ENCODE data around the gene CYRIA. TPM values are rescaled to one million over a fixed set of nuclear protein-coding genes. Genes with fewer than 3 reads are reported as not detected.

The CYRIA gene
- total and polyA plus RNA-seq, 8 donors = under 0.01 to 12.7 (median 3.3) TPM

DNA sequence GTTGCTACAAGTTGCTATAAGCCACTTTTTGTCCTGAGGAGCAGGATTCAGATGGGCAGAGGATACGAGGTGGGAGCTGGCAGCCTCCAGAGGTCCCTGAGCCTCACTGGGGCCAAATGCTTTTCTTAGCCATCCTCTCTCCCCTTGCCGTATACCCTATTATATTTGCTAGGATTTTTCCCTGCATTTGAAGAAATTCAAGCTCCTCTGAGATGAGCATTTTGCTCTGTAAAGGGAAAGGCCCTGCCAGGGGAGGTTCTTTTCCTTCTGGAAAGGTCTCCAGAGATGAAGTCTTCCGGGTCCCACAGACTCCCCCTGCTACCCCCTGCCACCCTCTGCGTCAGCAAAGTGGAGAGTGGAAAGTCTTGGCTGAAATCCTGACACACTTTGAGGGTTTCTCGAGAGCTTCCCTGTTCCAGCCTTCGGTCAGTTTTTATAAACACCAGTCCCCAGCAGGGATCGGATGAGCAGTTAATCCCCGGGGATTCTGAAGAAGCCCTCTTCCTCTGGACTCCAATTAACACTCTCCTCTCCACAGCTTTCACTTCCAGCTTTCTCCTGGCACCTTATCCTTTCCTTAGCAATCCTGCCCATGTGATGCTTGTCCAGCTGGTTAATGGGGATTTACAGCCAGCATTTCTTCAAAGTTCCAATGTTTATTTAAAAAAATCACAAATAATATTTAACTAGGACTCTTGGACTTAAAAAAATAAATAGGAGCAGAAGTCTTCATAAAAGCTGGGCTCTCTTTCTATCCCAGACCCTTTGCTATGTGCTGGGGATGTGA is 13.1 kb downstream of the CYRIA start:
- Histone ChIP-seq H3K27me3 (no peaks in the 10 kb centered on the region), H3K4me3 (no peak overlapping the region), H3K9me3 (no peaks in the 10 kb centered on the region), H3K4me1 (peaks cover 47 to 83% (median 53%) of the 10 kb centered on the region in 4 donors), H3K36me3 (no peaks in the 10 kb centered on the region), H3K27ac (peak overlapping the region; percentile 5 to 79 (median 72))
- DNase-seq = peak in 1 of 2 donors; percentile 56
- intact Hi-C loops (cut with DNase I; ENCODE audit: low total_unique reads) = no loop called here
- 27 to 54% (median 38%) methylated on average over 8 of the region's 8 CpGs for WGBS, 5 donors
- TF ChIP-seq POLR2AphosphoS5 (IDR thresholded peaks at IDR 0.05) = peak in 1 of 3 donors; percentile 22
- TF ChIP-seq, protein P1, sequence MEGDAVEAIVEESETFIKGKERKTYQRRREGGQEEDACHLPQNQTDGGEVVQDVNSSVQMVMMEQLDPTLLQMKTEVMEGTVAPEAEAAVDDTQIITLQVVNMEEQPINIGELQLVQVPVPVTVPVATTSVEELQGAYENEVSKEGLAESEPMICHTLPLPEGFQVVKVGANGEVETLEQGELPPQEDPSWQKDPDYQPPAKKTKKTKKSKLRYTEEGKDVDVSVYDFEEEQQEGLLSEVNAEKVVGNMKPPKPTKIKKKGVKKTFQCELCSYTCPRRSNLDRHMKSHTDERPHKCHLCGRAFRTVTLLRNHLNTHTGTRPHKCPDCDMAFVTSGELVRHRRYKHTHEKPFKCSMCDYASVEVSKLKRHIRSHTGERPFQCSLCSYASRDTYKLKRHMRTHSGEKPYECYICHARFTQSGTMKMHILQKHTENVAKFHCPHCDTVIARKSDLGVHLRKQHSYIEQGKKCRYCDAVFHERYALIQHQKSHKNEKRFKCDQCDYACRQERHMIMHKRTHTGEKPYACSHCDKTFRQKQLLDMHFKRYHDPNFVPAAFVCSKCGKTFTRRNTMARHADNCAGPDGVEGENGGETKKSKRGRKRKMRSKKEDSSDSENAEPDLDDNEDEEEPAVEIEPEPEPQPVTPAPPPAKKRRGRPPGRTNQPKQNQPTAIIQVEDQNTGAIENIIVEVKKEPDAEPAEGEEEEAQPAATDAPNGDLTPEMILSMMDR (IDR thresholded peaks at IDR 0.05) = no peak

DNA sequence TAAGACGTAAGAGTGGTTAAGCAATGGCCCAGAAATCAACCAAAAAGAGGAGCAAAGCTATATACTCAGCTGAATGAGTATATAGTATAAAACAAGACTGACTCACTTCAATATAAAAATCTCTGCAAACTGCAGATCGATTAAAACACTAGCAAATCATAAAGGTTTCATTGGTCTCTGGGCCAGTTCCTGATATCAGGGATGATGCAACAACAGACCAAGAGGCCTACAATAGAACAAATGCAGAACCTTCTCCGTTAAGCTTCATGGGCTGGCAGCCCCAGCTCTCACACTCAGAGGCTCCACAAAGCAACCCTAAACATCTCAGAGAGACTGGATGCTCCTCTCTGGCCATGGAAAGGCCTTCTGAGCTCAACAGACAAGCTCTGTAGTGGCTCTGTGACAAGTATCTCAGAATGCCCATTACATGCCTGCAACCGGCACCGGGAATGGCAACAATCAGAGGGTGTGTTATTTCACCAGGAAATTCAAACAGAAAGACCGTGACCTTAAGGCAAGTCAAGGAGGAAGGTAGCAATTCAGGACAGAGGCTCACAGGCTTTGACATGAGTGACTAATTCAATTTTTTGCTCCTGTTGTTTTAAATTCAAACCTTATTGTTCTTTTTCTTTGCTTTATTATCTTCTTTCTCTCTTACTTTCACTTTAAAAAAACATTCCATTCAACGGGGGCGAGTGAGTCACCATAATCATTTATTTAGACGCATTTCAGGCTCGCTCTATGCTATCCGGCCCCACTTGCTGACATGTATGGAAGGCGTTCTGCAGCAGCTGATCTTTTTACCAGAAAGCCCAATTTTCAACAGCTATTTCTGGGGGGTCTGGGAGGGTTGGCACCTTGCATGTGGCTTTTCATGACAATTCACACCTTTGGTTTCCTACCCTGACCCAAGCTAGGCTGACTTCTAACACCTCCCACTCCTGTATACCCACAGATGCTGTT is 15.1 kb downstream of the CYRIA start:
- peak in 1 of 2 donors; percentile 64 for DNase-seq
- 20 to 35% (median 26%) methylated on average over 12 of the region's 12 CpGs for WGBS, 5 donors
- TF ChIP-seq, protein P1 (IDR thresholded peaks at IDR 0.05) = no peak
- TF ChIP-seq POLR2AphosphoS5 (IDR thresholded peaks at IDR 0.05) = peak in 1 of 3 donors; percentile 61

DNA sequence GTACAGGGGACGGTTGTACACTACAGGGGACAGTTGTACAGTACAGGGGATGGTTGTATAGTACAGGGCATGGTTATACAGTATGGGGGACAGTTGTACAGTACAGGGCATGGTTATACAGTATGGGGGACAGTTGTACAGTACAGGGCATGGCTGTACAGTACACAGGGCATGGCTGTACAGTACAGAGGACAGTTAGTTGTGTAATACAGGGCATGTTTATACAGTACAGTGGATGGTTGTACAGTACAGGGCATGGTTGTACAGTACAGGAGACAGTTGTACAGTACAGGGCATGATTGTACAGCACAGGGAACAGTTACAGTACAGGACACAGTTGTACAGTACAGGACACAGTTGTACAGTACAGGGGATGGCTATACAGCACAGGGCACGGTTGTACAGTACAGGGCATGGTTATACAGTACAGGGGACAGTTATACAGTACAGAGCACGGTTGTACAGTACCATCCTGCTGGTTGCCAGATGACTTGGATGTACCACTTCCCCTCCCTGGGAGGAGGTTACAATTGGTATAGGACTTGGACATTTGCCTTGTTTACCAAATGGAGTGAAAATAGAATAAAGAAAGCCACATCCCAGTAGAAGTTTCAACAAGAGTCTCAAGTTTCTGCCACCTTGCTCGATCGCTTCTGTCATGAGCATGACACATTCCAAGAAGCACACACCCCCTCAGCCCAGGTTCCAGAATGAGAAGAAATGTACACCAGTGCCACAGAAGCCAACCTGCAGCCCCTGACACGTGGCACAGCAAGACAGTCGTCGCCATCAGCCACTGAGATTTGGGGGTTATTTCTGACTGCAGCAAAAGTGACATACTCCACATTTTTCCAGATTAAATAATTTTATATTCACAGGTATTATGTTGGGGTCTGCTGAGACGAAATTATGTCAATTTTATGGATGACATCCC is 16.0 kb downstream of the CYRIA start:
- no peaks in the 10 kb centered on the region for H3K9me3 ChIP-seq
- H3K4me1 ChIP-seq = peaks cover 38 to 70% (median 53%) of the 10 kb centered on the region in 4 donors
- no peaks in the 10 kb centered on the region for H3K36me3 ChIP-seq
- no peak overlapping the region for H3K4me3 ChIP-seq
- intact Hi-C loops (cut with DNase I; ENCODE audit: low total_unique reads) = no loop called here
- 69 to 78% (median 73%) methylated on average over 9 of the region's 9 CpGs for WGBS, 5 donors
- H3K27me3 ChIP-seq = no peaks in the 10 kb centered on the region
- no peak for DNase-seq
- no peak for TF ChIP-seq POLR2AphosphoS5 (IDR thresholded peaks at IDR 0.05)
- TF ChIP-seq EP300 (IDR thresholded peaks at IDR 0.05) = no peak
- TF ChIP-seq, protein P1 (IDR thresholded peaks at IDR 0.05) = no peak
- no peak for TF ChIP-seq POLR2A (IDR thresholded peaks at IDR 0.05)
- peak overlapping the region in 4 of 5 donors; percentile 15 to 73 (median 66) for H3K27ac ChIP-seq

More for the DNA sequence above, 15.1 kb downstream of the CYRIA start:
- peak overlapping the region; percentile 30 to 73 (median 65) for H3K27ac ChIP-seq
- intact Hi-C loops (cut with DNase I; ENCODE audit: low total_unique reads) = no loop called here
- no peaks in the 10 kb centered on the region for H3K27me3 ChIP-seq
- H3K4me1 ChIP-seq = peaks cover 38 to 69% (median 48%) of the 10 kb centered on the region in 4 donors
- no peaks in the 10 kb centered on the region for H3K36me3 ChIP-seq
- no peaks in the 10 kb centered on the region for H3K9me3 ChIP-seq
- peak overlapping the region; percentile 13 to 18 (median 14) for H3K4me3 ChIP-seq

Data from stomach (tissue), 9 donors.